WTC11 (cell line): Measurements from ENCODE around the gene ASB1. TPM values are rescaled to one million over a fixed set of nuclear protein-coding genes. Genes with fewer than 3 reads are reported as not detected.

Experiments
- ATAC-seq: fragments of 200-7000 bp; cut with Tn5 transposase; 2 replicates; pipeline ENCODE4 v1.10.0; 2021; ENCODE audit warnings: mild to moderate bottlenecking, moderate library complexity
- CTCF ChIA-PET: fragments of 300-600 bp; sonication (Branson Sonifier 250); formaldehyde crosslinking; loops from one replicate; lab custom pipeline; 2021; ENCODE audit warnings: antibody characterized with exemption; lab: Charles Lee
- POLR2A ChIA-PET: fragments of 350-600 bp; sonication (Branson Sonifier 250); formaldehyde crosslinking; loops from one replicate; lab custom pipeline; 2021; ENCODE audit warnings: antibody characterized with exemption; lab: Charles Lee
- DNase-seq: peaks from one replicate; pipeline ENCODE4 v3.0.0; 2021; ENCODE audit warnings: low spot score
- H3K27ac Mint-ChIP-seq: 2 replicates; pipeline ENCODE4 v1.8.0; 2021; ENCODE audit warnings: mixed read lengths
- H3K27me3 Mint-ChIP-seq: 2 replicates; pipeline ENCODE4 v1.8.0; 2021; ENCODE audit warnings: low read depth, mild to moderate bottlenecking, moderate library complexity, mixed read lengths
- H3K36me3 Mint-ChIP-seq: 2 replicates; pipeline ENCODE4 v1.8.0; 2021; ENCODE audit warnings: mixed read lengths
- H3K4me1 Mint-ChIP-seq: 2 replicates; pipeline ENCODE4 v1.8.0; 2022; ENCODE audit warnings: mixed read lengths
- H3K4me3 Mint-ChIP-seq: 2 replicates; pipeline ENCODE4 v1.8.0; 2021; ENCODE audit warnings: mild to moderate bottlenecking, moderate library complexity, mixed read lengths
- H3K9me3 Mint-ChIP-seq: 2 replicates; pipeline ENCODE4 v1.8.0; 2021; ENCODE audit warnings: mixed read lengths
- AR ChIP-seq: fragments of 250-450 bp; sonication (Bioruptor Pico); IDR thresholded peaks from 2 replicates; pipeline ENCODE4 v1.9.0; 2021; ENCODE audit warnings: mild to moderate bottlenecking
- CREB1 ChIP-seq: sonication (generic); formaldehyde crosslinking; IDR thresholded peaks from 2 replicates; pipeline ENCODE4 v1.8.0; 2023; ENCODE audit warnings: mild to moderate bottlenecking, missing genetic modification reagents
- ELF4 ChIP-seq: sonication (generic); formaldehyde crosslinking; IDR thresholded peaks from 2 replicates; pipeline ENCODE4 v1.8.1; 2022; ENCODE audit warnings: low read depth, mild to moderate bottlenecking, moderate library complexity, missing genetic modification reagents
- ESRRA ChIP-seq: sonication (generic); formaldehyde crosslinking; IDR thresholded peaks from 2 replicates; pipeline ENCODE4 v1.8.1; 2022; ENCODE audit warnings: mild to moderate bottlenecking, missing genetic modification reagents, borderline replicate concordance
- ETV6 ChIP-seq: sonication (generic); formaldehyde crosslinking; IDR thresholded peaks from 2 replicates; pipeline ENCODE4 v1.8.1; 2022; ENCODE audit warnings: mild to moderate bottlenecking, missing genetic modification reagents
- FOXP1 ChIP-seq: sonication (generic); formaldehyde crosslinking; IDR thresholded peaks from 2 replicates; pipeline ENCODE4 v1.8.0; 2022; ENCODE audit warnings: missing genetic modification reagents, mild to moderate bottlenecking, moderate library complexity, borderline replicate concordance
- FOXP4 ChIP-seq: sonication (generic); formaldehyde crosslinking; IDR thresholded peaks from 2 replicates; pipeline ENCODE4 v1.8.0; 2022; ENCODE audit warnings: mild to moderate bottlenecking, missing genetic modification reagents
- HMGA2 ChIP-seq: fragments of 250-450 bp; sonication (Bioruptor Pico); IDR thresholded peaks from 2 replicates; pipeline ENCODE4 v1.4.0; 2021; ENCODE audit warnings: mild to moderate bottlenecking, moderate library complexity
- JUN ChIP-seq: sonication (generic); formaldehyde crosslinking; IDR thresholded peaks from 2 replicates; pipeline ENCODE4 v1.8.0; 2023; ENCODE audit warnings: mild to moderate bottlenecking, missing genetic modification reagents
- NFE2L1 ChIP-seq: sonication (generic); formaldehyde crosslinking; IDR thresholded peaks from 2 replicates; pipeline ENCODE4 v1.8.1; 2023; ENCODE audit warnings: missing genetic modification reagents
- NR3C1 ChIP-seq: sonication (generic); formaldehyde crosslinking; conservative IDR thresholded peaks from 2 replicates; pipeline ENCODE4 v1.8.1; 2023; ENCODE audit warnings: low read depth, mild to moderate bottlenecking, missing genetic modification reagents
- SMAD3 ChIP-seq: sonication (generic); formaldehyde crosslinking; IDR thresholded peaks from 2 replicates; pipeline ENCODE4 v1.8.0; 2022; ENCODE audit warnings: missing genetic modification reagents, mild to moderate bottlenecking, borderline replicate concordance
- SMAD4 ChIP-seq: sonication (generic); formaldehyde crosslinking; IDR thresholded peaks from 2 replicates; pipeline ENCODE4 v1.8.0; 2022; ENCODE audit warnings: mild to moderate bottlenecking, missing genetic modification reagents
- STAT6 ChIP-seq: sonication (generic); formaldehyde crosslinking; conservative IDR thresholded peaks from 2 replicates; pipeline ENCODE4 v1.8.1; 2023; ENCODE audit warnings: mild to moderate bottlenecking, low read depth, missing genetic modification reagents, moderate library complexity
- TP53 ChIP-seq: sonication (generic); formaldehyde crosslinking; IDR thresholded peaks from 2 replicates; pipeline ENCODE4 v1.8.1; 2023; ENCODE audit warnings: mild to moderate bottlenecking, missing genetic modification reagents
- USF1 ChIP-seq: sonication (generic); formaldehyde crosslinking; IDR thresholded peaks from 2 replicates; pipeline ENCODE4 v1.8.0; 2022; ENCODE audit warnings: mild to moderate bottlenecking, missing genetic modification reagents
- ZBTB21 ChIP-seq: sonication (generic); formaldehyde crosslinking; IDR thresholded peaks from 2 replicates; pipeline ENCODE4 v1.8.1; 2023; ENCODE audit warnings: mild to moderate bottlenecking, missing genetic modification reagents, borderline replicate concordance
- ZNF121 ChIP-seq: sonication (generic); formaldehyde crosslinking; IDR thresholded peaks from 2 replicates; pipeline ENCODE4 v1.8.0; 2023; ENCODE audit warnings: missing genetic modification reagents
- ZNF232 ChIP-seq: sonication (generic); formaldehyde crosslinking; IDR thresholded peaks from 2 replicates; pipeline ENCODE4 v1.8.0; 2022; ENCODE audit warnings: mild to moderate bottlenecking, missing genetic modification reagents
- ZNF396 ChIP-seq: fragments of 250-450 bp; sonication (Bioruptor Pico); IDR thresholded peaks from 2 replicates; pipeline ENCODE4 v1.8.0; 2021; ENCODE audit warnings: mild to moderate bottlenecking, moderate library complexity, borderline replicate concordance
- ZNF416 ChIP-seq: fragments of 250-450 bp; sonication (Bioruptor Pico); IDR thresholded peaks from 2 replicates; pipeline ENCODE4 v1.9.0; 2021; ENCODE audit warnings: mild to moderate bottlenecking, inconsistent platforms
- ZNF423 ChIP-seq: fragments of 250-450 bp; sonication (Bioruptor Pico); IDR thresholded peaks from 2 replicates; pipeline ENCODE4 v2.1.2; 2022; ENCODE audit warnings: mild to moderate bottlenecking, moderate library complexity
- ZNF532 ChIP-seq: fragments of 250-450 bp; sonication (Bioruptor Pico); IDR thresholded peaks from 2 replicates; pipeline ENCODE4 v1.9.0; 2021; ENCODE audit warnings: mild to moderate bottlenecking, borderline replicate concordance
- ZNF671 ChIP-seq: fragments of 250-450 bp; sonication (Bioruptor Pico); IDR thresholded peaks from 2 replicates; pipeline ENCODE4 v1.8.0; 2021; ENCODE audit warnings: mild to moderate bottlenecking
- ZSCAN18 ChIP-seq: fragments of 250-450 bp; sonication (Bioruptor Pico); IDR thresholded peaks from 2 replicates; pipeline ENCODE4 v2.1.2; 2022; ENCODE audit warnings: mild to moderate bottlenecking, moderate library complexity
- total RNA-seq: library from RNA; stranded (reverse); gene quantifications from 3 replicates; pipeline ENCODE4 v1.2.3, GENCODE V29; 2021

The ASB1 gene
- total RNA-seq, 1 experiment from 2014 or later = 43.9 TPM

- Mint-ChIP-seq H3K27ac (no peak overlapping the region), H3K4me3 (no peak overlapping the region)
- no peak for DNase-seq
- TF ChIP-seq CREB1 (no peak), ETV6 (no peak), SMAD3 (CRISPR knock-in tag) (no peak), ZNF671 (CRISPR knock-in tag) (no peak), ZSCAN18 (CRISPR knock-in tag) (no peak), HMGA2 (no peak), FOXP1 (CRISPR knock-in tag) (no peak), SMAD4 (no peak), TP53 (CRISPR knock-in tag) (no peak), AR (CRISPR knock-in tag) (no peak), JUN (CRISPR knock-in tag) (no peak), ELF4 (CRISPR knock-in tag) (no peak), ZNF232 (CRISPR knock-in tag) (no peak), ZNF396 (CRISPR knock-in tag) (no peak), NFE2L1 (no peak)
- TF ChIP-seq, all 79 proteins: peak for 0
- Mint-ChIP-seq H3K4me1 (peaks cover 20% of the 10 kb centered on the region), H3K36me3 (no peaks in the 10 kb centered on the region), H3K27me3 (no peaks in the 10 kb centered on the region), H3K9me3 (no peaks in the 10 kb centered on the region)
- ChIA-PET POLR2A (no interaction called here), CTCF (interaction anchor here (0.9 to 1.1 kb wide), 2 partner anchors 8 to 26 kb away, joined by 3 read pairs; no protein-coding TSS in a partner anchor)
- ATAC-seq = no peak
These were observed 19.8 kb upstream of the ASB1 start for GRCh38 chr2:238406998-238407285.

- Mint-ChIP-seq H3K36me3 (no peaks in the 10 kb centered on the region), H3K4me3 (no peak overlapping the region), H3K27me3 (no peaks in the 10 kb centered on the region), H3K4me1 (peaks cover 20% of the 10 kb centered on the region), H3K27ac (peak overlapping the region; percentile 23; the same call in 1 of the 2 replicates), H3K9me3 (no peaks in the 10 kb centered on the region)
- ChIA-PET CTCF (no interaction called here), POLR2A (no interaction called here)
- no peak for DNase-seq
- no peak for ATAC-seq
- TF ChIP-seq ZNF423 = no peak
- no peak for TF ChIP-seq ZNF121
- TF ChIP-seq NR3C1 (CRISPR knock-in tag) = no peak
- no peak for TF ChIP-seq STAT6 (CRISPR knock-in tag)
- TF ChIP-seq FOXP4 (CRISPR knock-in tag) = no peak
- TF ChIP-seq ZNF532 = no peak
- no peak for TF ChIP-seq ZNF416
- no peak for TF ChIP-seq USF1 (CRISPR knock-in tag)
- TF ChIP-seq ESRRA (CRISPR knock-in tag) = no peak
- TF ChIP-seq ZBTB21 (CRISPR knock-in tag) = no peak
These were observed 19.2 kb upstream of the ASB1 start for GRCh38 chr2:238407566-238407965.
